Fibroblast of villous mesenchyme (primary cell): Measurements from ENCODE around the gene PLRG1. TPM values are rescaled to one million over a fixed set of nuclear protein-coding genes. Genes with fewer than 3 reads are reported as not detected.

ENCODE experiments used
- DNase-seq: peaks from one replicate; pipeline ENCODE4 v3.0.0-alpha.2; 2010; ENCODE audit warnings: low read depth
- H3K4me3 ChIP-seq: 2 replicates; pipeline ENCODE4 v1.5.1; 2011; ENCODE audit warnings: low read depth, mild to moderate bottlenecking, low read length
- total RNA-seq: library from RNA; depleted of rRNA; stranded (reverse); fragments of >200 nt; gene quantifications from 2 replicates; pipeline ENCODE4 v1.2.3, GENCODE V29; 2012
- TF ChIP-seq, protein P1 (sequence below): IDR thresholded peaks from 2 replicates; pipeline ENCODE4 v1.5.1; 2012; ENCODE audit warnings: low read depth, mild to moderate bottlenecking, low read length; ENCODE audit not compliant: insufficient read depth

PLRG1 gene
- total RNA-seq, 1 donor = 82.0 TPM

GRCh38 chr4:154590329-154591006 is 40.3 kb upstream of the PLRG1 start, which contains the start of gene FGA:
TSS of gene FGA (minus strand) at chr4:154590742. CDS start at chr4:154590687, 55 bp downstream.
- no peak within 1 kb of the TSS for H3K4me3 ChIP-seq
- DNase-seq = no peak

GRCh38 chr4:154589296-154590197 is 39.3 kb upstream of the PLRG1 start:
- TF ChIP-seq, protein P1, sequence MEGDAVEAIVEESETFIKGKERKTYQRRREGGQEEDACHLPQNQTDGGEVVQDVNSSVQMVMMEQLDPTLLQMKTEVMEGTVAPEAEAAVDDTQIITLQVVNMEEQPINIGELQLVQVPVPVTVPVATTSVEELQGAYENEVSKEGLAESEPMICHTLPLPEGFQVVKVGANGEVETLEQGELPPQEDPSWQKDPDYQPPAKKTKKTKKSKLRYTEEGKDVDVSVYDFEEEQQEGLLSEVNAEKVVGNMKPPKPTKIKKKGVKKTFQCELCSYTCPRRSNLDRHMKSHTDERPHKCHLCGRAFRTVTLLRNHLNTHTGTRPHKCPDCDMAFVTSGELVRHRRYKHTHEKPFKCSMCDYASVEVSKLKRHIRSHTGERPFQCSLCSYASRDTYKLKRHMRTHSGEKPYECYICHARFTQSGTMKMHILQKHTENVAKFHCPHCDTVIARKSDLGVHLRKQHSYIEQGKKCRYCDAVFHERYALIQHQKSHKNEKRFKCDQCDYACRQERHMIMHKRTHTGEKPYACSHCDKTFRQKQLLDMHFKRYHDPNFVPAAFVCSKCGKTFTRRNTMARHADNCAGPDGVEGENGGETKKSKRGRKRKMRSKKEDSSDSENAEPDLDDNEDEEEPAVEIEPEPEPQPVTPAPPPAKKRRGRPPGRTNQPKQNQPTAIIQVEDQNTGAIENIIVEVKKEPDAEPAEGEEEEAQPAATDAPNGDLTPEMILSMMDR = no peak
- DNase-seq = no peak
- no peak overlapping the region for H3K4me3 ChIP-seq

More at GRCh38 chr4:154590329-154591006, 40.3 kb upstream of the PLRG1 start, which contains the start of gene FGA:
- TF ChIP-seq, protein P1 = no peak

DNA sequence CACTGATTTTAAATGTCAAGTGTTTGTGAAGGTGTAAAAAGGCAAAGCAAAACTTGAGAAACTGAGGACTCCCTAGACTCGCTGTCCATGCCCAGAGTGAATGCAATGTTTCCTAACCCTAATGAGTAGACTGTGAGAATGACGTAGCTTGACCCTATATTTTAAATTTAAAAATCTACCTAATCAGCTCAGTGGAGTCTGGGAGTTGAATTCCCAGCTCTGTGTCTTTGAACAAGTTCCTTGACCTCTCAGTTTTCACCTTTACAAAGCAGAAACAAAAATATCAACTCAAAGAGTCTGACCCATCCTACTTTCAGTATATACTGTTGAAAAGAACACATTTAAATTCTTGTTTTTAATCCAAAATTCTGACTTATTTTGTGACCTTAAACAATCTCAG is 38.0 kb upstream of the PLRG1 start:
- H3K4me3 ChIP-seq = no peak overlapping the region
- no peak for DNase-seq
- TF ChIP-seq, protein P1 = no peak

- TF ChIP-seq, protein P1 = no peak
Measured at GRCh38 chr4:154586296-154587033, 36.3 kb upstream of the PLRG1 start.

GRCh38 chr4:154585369-154586018 is 35.3 kb upstream of the PLRG1 start:
- H3K4me3 ChIP-seq = no peak overlapping the region
- no peak for DNase-seq
- TF ChIP-seq, protein P1 = no peak

More at GRCh38 chr4:154586296-154587033, 36.3 kb upstream of the PLRG1 start:
- no peak for DNase-seq
- H3K4me3 ChIP-seq = no peak overlapping the region

- TF ChIP-seq, protein P1 = no peak
- H3K4me3 ChIP-seq = no peak overlapping the region
- no peak for DNase-seq
Measured at GRCh38 chr4:154584259-154584658, 34.1 kb upstream of the PLRG1 start.
